RPMI8226 (cell line): ENCODE data around the gene ZNF219.
"Not testable (repeated sequence)": the region's sequence is repeated elsewhere in the genome, so short reads cannot be mapped to it uniquely, and the experiment has no call there.

Experiments used
- DNase-seq: peaks from one replicate; pipeline ENCODE4 v3.0.0-alpha.2; 2015

ZNF219 gene

DNA sequence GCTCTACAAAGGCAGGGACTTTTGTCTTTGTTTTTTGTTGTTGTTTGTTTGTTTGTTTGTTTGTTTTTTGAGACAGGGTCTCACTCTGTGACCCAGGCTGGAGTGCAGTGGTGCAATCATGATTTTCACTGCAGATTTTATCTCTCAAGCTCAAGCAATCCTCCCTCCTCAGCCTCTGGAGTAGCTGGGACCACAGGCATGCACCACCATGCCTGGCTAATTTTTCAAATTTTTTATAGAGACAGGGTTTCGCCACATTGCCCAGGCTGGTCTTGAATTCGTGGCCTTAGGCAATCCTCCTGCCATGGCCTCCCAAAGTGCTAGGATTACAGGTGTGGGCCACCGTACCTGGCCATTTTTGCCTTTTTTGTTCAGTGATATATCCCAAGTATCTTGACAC lies 57.5 kb downstream of the ZNF219 start:
- DNase-seq, result not testable (repeated sequence)

DNA sequence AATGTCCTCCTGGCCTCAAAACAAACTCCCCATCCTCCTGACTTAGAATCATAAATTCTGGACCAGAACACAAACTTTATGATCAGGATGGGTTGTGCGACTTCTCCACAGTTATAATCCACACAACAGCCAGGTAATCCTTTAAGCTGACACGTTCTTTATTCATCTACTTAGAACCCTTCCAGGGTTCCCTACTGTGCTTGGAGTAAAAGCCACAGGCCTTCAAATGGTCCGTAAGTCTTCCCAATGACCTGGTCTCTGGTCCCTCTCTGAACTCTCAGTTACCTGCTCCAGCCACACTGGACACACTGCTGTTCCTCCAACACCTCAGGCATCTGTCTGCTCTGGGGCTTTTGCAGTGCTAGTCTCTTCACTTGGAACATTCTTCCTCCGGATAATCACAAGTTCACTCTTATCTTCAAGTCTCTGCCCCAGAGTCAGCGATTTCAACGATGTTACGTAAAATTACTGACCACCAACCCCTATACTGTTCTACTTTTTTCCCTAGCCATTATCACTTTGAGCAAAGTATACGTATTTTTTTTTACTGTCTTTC lies 58.0 kb downstream of the ZNF219 start:
- no peak for DNase-seq
